B cell (primary cell): ENCODE measurements around the gene ABCC3. TPM values are rescaled to one million over a fixed set of nuclear protein-coding genes. Genes with fewer than 3 reads are reported as not detected.

Experiments used
- ATAC-seq: fragments of 200-7000 bp; cut with Tn5 transposase; one replicate; pipeline ENCODE4 v1.10.0; 2021; ENCODE audit warnings: low read depth, mild to moderate bottlenecking, moderate number of reproducible peaks, moderate library complexity
- CTCF ChIA-PET: fragments of 350-600 bp; sonication (Branson Sonifier 250); formaldehyde crosslinking; loops from one replicate; lab custom pipeline; 2021; ENCODE audit warnings: antibody characterized with exemption, inconsistent platforms; lab: Charles Lee
- POLR2A ChIA-PET: fragments of 350-600 bp; sonication (Branson Sonifier 250); formaldehyde crosslinking; loops from one replicate; lab custom pipeline; 2021; ENCODE audit warnings: antibody characterized with exemption; lab: Charles Lee
- DNase-seq: peaks from one replicate; pipeline ENCODE4 v3.0.0; 2013
- H2AFZ ChIP-seq: 2 replicates; pipeline ENCODE4 v1.6.1; 2012; ENCODE audit warnings: mild to moderate bottlenecking, low read depth, low read length; ENCODE audit not compliant: insufficient read depth, poor library complexity, severe bottlenecking
- H3K27ac ChIP-seq, 2 donors: 1 replicate in 1 of 2; 2 replicates in 1 of 2; pipeline ENCODE4 v1.5.1; 2012 to 2013; ENCODE audit warnings: low read length in 2 of 2, mild to moderate bottlenecking in 2 of 2, moderate library complexity in 1 of 2
- H3K27me3 ChIP-seq, 4 experiments: fragments of 200-600 bp in 1 of 4; sonication (generic) in 1 of 4; replicated peaks in 1 of 4; 1 replicate in 2 of 4; 2 replicates in 2 of 4; pipeline versions ENCODE4 v1.6.1 to v1.7.0; 2013 to 2016; ENCODE audit warnings: low read length in 3 of 4, mild to moderate bottlenecking in 2 of 4, mixed read lengths in 1 of 4, moderate library complexity in 1 of 4; ENCODE audit not compliant: insufficient read depth in 4 of 4, control insufficient read depth in 3 of 4; ENCODE audit errors: control extremely low read depth in 1 of 4
- H3K36me3 ChIP-seq, 2 experiments: replicated peaks in 1 of 2; 1 replicate in 1 of 2; 2 replicates in 1 of 2; pipeline versions ENCODE4 v1.6.1 to v1.7.1; 2013; ENCODE audit warnings: low read length in 1 of 2; ENCODE audit not compliant: insufficient read depth in 2 of 2, control insufficient read depth in 1 of 2; ENCODE audit errors: control extremely low read depth in 1 of 2, extremely low read depth in 1 of 2
- H3K4me1 ChIP-seq, 2 donors: fragments of 200-600 bp in 1 of 2; sonication (generic) in 1 of 2; 1 replicate in 1 of 2; 2 replicates in 1 of 2; pipeline versions ENCODE4 v1.5.1 to v1.6.1; 2013 to 2017; ENCODE audit warnings: low read length in 2 of 2; ENCODE audit not compliant: control insufficient read depth in 2 of 2, insufficient read depth in 2 of 2
- H3K4me2 ChIP-seq: replicated peaks from 2 replicates; pipeline ENCODE3; 2012; ENCODE audit warnings: mild to moderate bottlenecking, low read depth, low read length; ENCODE audit not compliant: poor library complexity, severe bottlenecking
- H3K4me3 ChIP-seq, 5 experiments: fragments of 200-600 bp in 1 of 5; sonication (generic) in 1 of 5; 1 replicate in 3 of 5; 2 replicates in 2 of 5; pipeline versions ENCODE4 v1.5.1 to v1.7.0; 2011 to 2016; ENCODE audit warnings: low read length in 4 of 5, mild to moderate bottlenecking in 4 of 5, low read depth in 2 of 5, control low read depth in 1 of 5, moderate library complexity in 1 of 5; ENCODE audit not compliant: insufficient read depth in 1 of 5; ENCODE audit errors: control extremely low read depth in 1 of 5, extremely low read depth in 1 of 5
- H3K79me2 ChIP-seq: fragments of 200-600 bp; sonication (generic); one replicate; pipeline ENCODE4 v1.6.0; 2016; ENCODE audit warnings: low read length; ENCODE audit not compliant: control insufficient read depth, insufficient read depth
- H3K9ac ChIP-seq: fragments of 200-600 bp; sonication (generic); 2 replicates; pipeline ENCODE4 v1.6.1; 2017; ENCODE audit warnings: mild to moderate bottlenecking, low read length, moderate library complexity
- H3K9me3 ChIP-seq, 3 donors: one replicate each; pipeline versions ENCODE4 v1.6.1 to v1.7.1; 2013; ENCODE audit warnings: low read length in 2 of 3; ENCODE audit not compliant: control insufficient read depth in 2 of 3, insufficient read depth in 1 of 3; ENCODE audit errors: control extremely low read depth in 1 of 3
- H4K20me1 ChIP-seq: 2 replicates; pipeline ENCODE4 v1.6.0; 2012; ENCODE audit warnings: mild to moderate bottlenecking, low read length; ENCODE audit not compliant: insufficient read depth, control insufficient read depth, poor library complexity, severe bottlenecking
- H3K27ac Mint-ChIP-seq: one replicate; pipeline ENCODE4 v1.8.0; 2021; ENCODE audit warnings: mixed read lengths
- H3K27me3 Mint-ChIP-seq: one replicate; pipeline ENCODE4 v1.8.0; 2021; ENCODE audit warnings: mixed read lengths
- H3K4me1 Mint-ChIP-seq: one replicate; pipeline ENCODE4 v1.8.0; 2021; ENCODE audit warnings: mixed read lengths
- H3K4me3 Mint-ChIP-seq: one replicate; pipeline ENCODE4 v1.8.0; 2021; ENCODE audit warnings: mixed read lengths
- H3K9me3 Mint-ChIP-seq: one replicate; pipeline ENCODE4 v1.8.0; 2022; ENCODE audit warnings: mixed read lengths; ENCODE audit not compliant: insufficient read depth
- CTCF ChIP-seq: fragments of 200-600 bp; IDR thresholded peaks from one replicate; pipeline ENCODE4 v1.8.0; 2022; ENCODE audit warnings: antibody characterized with exemption, mild to moderate bottlenecking
- EZH2 ChIP-seq: IDR thresholded peaks from 2 replicates; pipeline ENCODE4 v1.6.1; 2012; ENCODE audit warnings: borderline replicate concordance, low read depth, mild to moderate bottlenecking, moderate library complexity, low read length; ENCODE audit not compliant: insufficient read depth, poor library complexity, severe bottlenecking
- WGBS: methylation state at CpG from one replicate; pipeline ENCODE4 v1.1.5; 2013; ENCODE audit warnings: missing lambda C conversion rate; ENCODE audit not compliant: insufficient coverage; 5-methylcytosine and 5-hydroxymethylcytosine counted together
- intact Hi-C: fragments of 100-400 bp; cut with micrococcal nuclease; formaldehyde crosslinking; loops from one replicate; pipeline ENCODE4 v1.10.0; 2022
- polyA plus RNA-seq: library from polyadenylated mRNA; depleted of rRNA; stranded (reverse); fragments of >200 nt; gene quantifications from 2 replicates; pipeline ENCODE4 v1.2.3, GENCODE V29; 2012
- total RNA-seq, 2 donors: library from RNA; stranded (reverse); fragments of 120-200 nt in 1 of 2; gene quantifications; 1 replicate in 1 of 2; 2 replicates in 1 of 2; pipeline versions ENCODE4 v1.2.3 to v1.2.4, GENCODE V29; 2013 to 2022

The ABCC3 gene
- total and polyA plus RNA-seq, 2 donors (not counting 1 experiment from before 2014, with no cell fraction given) = 0.05 to 0.60 TPM

- Histone ChIP-seq H3K4me2 (no peak overlapping the region), H3K9ac (no peak overlapping the region), H3K9me3 (peaks cover 0 to 11% (median 6%) of the 10 kb centered on the region in 3 donors), H3K4me3 (no peak overlapping the region), H2AFZ (no peak overlapping the region), H3K36me3 (no peaks in the 10 kb centered on the region), H3K4me1 (no peaks in the 10 kb centered on the region), H3K27ac (no peak overlapping the region), H3K79me2 (no peaks in the 10 kb centered on the region), H3K27me3 (no peaks in the 10 kb centered on the region), H4K20me1 (no peaks in the 10 kb centered on the region)
- no peak for TF ChIP-seq CTCF
- TF ChIP-seq EZH2 = no peak
- ChIA-PET CTCF (no interaction called here), POLR2A (no interaction called here)
- H3K27me3 Mint-ChIP-seq = peaks cover 17% of the 10 kb centered on the region
- peaks cover 2% of the 10 kb centered on the region for H3K9me3 Mint-ChIP-seq
- 78% methylated on average over 1 of the region's 7 CpGs for WGBS
- H3K27ac Mint-ChIP-seq = no peak overlapping the region
- no peak for DNase-seq
- intact Hi-C loops = no loop called here
- ATAC-seq = no peak
- H3K4me1 Mint-ChIP-seq = no peaks in the 10 kb centered on the region
- H3K4me3 Mint-ChIP-seq = no peak overlapping the region
Measured at GRCh38 chr17:50649042-50649908, 14.6 kb downstream of the ABCC3 start.

GRCh38 chr17:50651661-50652060 lies 17.0 kb downstream of the ABCC3 start:
- no peak overlapping the region for H3K27ac Mint-ChIP-seq
- no peaks in the 10 kb centered on the region for H3K4me1 ChIP-seq
- no peaks in the 10 kb centered on the region for H3K36me3 ChIP-seq
- H3K27me3 Mint-ChIP-seq = peaks cover 10% of the 10 kb centered on the region
- TF ChIP-seq EZH2 (no peak), CTCF (no peak)
- H2AFZ ChIP-seq = no peak overlapping the region
- H3K27me3 ChIP-seq = no peaks in the 10 kb centered on the region
- peaks cover 0 to 11% (median 6%) of the 10 kb centered on the region in 3 donors for H3K9me3 ChIP-seq
- H3K9me3 Mint-ChIP-seq = peaks cover 2% of the 10 kb centered on the region
- H3K9ac ChIP-seq = no peak overlapping the region
- no peak overlapping the region for H3K4me3 ChIP-seq
- DNase-seq (no peak), ATAC-seq (no peak)
- H3K27ac ChIP-seq = no peak overlapping the region
- no peaks in the 10 kb centered on the region for H4K20me1 ChIP-seq
- no CpG with 5 or more reads among the region's 2 CpGs for WGBS
- intact Hi-C loops = no loop called here
- POLR2A ChIA-PET = no interaction called here
- no peak overlapping the region for H3K4me3 Mint-ChIP-seq
- H3K4me2 ChIP-seq = no peak overlapping the region
- no peaks in the 10 kb centered on the region for H3K79me2 ChIP-seq
- H3K4me1 Mint-ChIP-seq = no peaks in the 10 kb centered on the region
- CTCF ChIA-PET = no interaction called here
